Activated CD8-positive, alpha-beta memory T cell treated with anti-CD3 and anti-CD28 coated beads for 1 hour (primary cell): ENCODE measurements around the gene LGR4.
"Not testable (repeated sequence)": the region's sequence is repeated elsewhere in the genome, so short reads cannot be mapped to it uniquely, and the experiment has no call there.

Experiments
- DNase-seq, 2 donors: peaks; one replicate each; pipeline ENCODE4 v3.0.0-alpha.2; 2020; ENCODE audit warnings: low read depth in 1 of 2; ENCODE audit errors: extremely low read depth in 1 of 2

Gene LGR4

DNA sequence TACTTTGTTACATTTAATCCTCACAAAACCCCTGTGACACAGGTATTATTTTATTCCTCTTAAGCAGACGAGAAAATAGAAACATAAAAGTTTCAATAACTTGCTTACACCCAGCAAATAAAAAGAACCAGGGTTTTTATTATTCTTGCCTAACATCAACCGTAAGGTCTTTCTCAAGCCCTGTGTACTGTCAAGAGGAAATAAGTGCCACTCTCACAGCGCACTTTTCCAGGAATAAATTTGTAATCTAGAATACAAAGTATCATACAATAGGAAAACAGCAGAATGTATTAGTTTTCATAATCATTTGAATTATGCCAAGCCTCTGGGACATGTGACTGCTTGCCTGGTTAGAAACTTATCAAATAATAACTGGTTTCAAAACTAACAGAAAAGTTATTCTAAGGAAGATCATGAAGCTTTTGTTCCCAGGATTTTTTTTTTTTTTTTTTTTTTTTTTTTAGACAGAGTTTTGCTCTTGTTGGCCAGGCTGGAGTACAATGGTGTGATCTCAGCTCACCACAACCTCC lies 117.0 kb downstream of the LGR4 start:
- no peak for DNase-seq

DNA sequence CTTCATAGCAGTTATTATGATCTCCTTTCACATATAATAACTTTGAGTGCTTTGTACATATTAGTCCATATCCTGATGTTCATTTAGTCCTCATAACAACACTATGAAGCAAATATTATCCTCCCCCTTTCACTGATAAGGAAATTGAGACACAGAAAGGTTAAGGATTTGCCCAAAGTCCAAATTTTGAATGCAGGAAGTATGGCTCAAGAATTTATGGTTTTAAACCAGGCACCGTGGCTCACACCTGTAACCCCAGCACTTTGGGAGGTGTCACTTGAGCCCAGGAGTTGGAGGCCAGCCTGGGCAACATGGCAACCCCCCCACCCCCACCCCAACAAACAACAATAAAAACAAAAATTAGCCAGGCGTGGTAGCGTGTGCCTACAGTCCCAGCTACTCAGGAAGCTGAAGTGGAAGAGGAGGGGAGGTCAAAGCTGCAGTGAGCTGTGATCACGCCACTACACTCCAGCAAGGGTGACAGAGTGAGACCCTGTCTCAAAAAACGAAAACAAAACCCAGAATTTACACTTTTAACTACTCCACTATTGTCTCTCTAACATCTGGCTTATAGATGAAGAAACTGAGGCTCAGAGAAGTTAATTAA lies 118.1 kb downstream of the LGR4 start:
- DNase-seq, result no peak

DNA sequence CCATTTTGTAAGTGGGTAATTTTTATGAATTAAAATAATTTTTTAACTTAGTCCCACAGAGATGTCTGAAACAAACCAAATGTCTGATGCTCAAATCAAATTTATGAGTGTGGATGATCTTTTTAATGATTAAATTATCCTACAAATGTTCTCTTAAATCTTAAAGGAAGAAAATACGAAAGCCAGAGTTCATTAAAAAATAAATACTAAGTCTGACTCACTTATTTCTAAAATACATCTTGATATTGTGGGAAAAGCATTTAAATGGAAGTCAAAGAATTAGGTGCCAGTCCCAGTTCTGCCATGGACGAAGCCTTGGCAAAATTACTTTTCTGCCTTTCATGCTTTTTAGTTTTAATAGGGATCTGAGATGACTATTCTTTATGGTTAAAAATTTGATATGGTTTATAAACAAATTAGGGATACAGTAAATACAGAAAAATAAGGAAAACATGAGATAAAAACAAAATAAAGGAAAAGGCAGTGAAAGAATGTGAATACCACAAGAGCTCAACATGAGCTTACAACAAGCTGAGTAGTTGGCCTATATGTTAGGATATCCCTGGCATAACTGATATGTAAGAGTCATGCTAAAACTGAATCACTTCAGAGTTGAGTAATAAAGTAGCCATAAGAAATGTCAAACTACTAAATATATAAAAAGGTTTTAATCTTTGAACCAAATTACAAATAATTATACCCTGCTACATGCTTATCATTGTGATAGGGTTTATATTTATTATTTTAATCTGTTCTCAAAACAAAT lies 118.8 kb downstream of the LGR4 start:
- DNase-seq, result no peak

DNA sequence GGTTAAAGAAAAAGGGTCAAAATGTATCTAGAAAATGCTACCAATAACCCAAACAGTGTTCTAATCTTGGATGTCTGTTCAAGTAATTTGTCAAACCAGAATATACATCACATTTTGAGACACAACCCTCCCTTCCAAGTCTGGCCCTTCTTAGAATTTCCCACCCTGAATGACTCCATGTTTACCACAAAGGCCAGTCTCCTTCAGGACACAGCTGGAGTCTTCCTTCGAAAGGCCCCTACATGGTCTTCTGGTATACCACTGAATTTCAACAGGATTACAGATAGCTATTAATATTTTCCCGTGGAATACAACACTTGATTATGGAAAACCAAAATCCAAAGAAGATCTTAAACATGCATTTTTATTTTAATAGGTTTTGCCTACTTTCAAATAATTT lies 119.8 kb downstream of the LGR4 start:
- no peak for DNase-seq

DNA sequence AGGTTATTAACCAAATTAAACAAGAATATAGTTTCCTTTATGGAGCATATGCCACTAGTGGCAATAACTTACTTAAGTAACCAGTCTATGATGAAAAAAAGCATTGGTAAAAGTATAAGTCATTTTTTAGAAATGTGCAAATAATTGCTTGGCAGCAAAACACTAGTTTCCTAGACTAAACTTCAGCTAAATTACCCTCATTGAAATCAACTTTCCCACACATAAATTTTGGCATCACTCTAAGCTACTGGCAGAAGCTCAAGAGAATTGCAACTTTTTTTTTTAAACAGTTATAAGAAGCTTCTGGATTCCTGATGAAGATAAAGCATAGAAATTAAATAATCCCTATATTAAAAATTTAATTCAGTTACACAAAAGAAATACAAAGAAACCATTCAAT lies 122.1 kb downstream of the LGR4 start:
- no peak for DNase-seq

DNA sequence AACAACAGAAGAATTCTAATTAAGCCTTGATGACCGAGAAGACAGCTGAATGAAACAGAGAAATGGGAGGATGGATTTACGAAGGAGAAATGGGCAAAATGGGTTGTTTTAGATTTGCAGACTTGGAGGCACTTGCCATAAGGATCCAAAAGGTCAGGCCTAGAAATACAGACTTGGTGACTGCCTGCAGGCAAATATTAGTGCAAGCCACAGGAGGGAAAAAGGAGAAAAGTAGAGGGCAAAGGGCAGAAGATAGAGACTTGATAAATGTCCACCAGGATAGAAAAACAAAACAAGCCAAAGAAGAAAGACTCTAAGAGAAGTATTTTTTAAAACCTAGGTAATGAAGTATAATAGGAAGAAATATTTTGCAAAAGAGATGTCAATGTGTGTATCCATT lies 122.7 kb downstream of the LGR4 start:
- DNase-seq, result no peak

DNA sequence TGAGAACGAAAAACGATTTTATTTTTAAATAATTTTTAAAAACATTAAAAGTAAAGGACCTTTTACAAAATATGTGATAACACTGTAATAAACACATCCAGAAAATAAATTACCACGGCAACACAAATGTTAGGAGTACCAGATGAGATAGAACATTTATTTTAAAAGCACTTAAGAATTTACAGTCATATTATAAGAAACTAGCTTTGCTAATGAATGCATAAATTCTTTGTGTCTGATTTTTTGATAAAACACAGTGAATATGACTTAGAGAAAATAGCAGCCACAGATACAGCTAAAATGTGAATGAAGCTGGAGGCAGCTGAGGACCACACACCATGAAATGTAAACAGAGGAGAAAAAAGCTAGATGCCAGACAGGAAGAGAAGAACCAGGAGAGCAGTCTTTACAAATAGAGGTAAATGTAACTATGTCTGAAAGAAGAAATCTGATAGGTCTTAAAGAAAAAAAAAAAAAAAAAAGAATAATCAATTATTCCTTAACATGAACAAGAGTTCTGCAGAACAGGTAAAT lies 124.2 kb downstream of the LGR4 start:
- DNase-seq, result no peak

DNA sequence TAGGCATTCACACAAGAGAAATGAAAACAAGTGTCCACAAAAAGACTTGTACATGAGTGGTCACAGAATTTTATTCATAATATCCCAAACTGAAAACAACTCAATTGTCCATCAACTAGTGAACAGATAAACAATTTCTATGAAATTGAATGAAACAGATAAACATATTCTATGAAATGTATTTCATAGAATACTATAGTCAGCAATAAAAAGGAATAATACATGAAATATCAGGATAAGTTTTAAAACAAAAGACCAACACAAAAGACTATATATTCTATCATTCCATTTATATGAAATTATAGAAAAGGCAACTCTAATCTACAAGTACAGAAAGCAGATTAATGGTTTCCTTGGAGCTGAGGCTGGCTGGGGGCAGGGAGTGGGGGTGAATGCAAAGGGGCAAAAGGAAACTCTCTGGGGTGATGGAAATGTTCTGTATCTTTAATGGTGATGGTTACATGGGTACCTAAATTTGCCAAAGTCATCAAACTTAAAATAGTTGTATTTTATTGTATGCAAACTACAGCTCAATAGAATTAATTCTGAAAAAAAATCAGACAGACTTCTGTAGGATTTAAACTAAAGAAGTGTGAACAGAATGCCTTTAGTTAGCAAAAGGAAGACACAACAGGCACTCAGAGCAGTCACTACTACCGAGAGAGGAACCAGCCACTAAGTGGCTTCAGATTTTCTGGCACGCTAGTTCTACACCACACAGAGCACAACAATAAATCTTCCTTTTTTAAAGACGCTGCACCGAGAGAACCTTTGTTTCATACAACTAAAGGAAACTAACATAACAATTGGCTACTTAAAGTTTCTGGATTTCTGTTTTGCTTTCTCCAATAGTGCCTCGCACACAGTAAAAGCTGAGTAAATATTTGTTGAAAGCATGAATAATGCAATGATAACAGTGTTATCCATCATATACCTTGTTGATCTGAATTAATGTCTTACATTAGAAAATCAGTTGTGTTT lies 124.9 kb downstream of the LGR4 start:
- no peak for DNase-seq

DNA sequence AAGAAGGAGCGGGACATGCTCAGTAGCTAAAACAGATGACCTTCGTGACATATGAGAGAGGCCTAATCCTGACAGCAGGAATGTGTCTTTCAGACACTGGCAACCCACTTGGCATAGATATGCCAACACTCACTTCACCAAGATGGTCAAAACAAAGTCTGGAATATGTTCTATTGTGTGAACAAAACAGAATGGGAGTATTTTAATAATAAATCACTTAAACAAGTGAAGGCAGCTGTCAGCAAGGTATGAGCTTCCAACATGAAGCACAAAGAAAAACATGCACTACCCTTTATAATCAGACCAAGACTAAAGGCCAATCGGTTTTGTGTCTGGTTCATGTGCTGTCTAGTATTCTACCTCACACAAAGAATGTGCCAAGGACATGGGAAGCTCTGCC lies 132.6 kb downstream of the LGR4 start:
- DNase-seq, result no peak

DNA sequence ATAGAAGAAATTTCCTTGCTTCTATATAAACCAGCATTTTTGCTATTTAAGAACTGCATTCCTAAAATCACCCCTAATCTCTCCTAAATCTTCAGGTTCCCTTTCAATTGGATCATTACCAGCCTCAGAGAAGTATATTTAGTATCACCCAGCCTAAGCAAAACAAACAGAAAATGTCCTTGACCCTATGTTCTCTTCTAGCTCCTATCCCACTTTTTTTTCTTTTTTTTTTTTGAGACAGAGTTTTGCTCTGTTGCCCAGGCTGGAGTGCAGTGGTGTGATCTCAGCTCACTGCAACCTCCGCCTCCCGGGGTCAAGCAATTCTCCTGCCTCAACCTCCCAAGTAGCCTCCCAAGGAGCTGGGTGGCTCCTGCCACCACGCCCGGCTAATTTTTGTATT lies 137.8 kb downstream of the LGR4 start:
- DNase-seq, result not testable (repeated sequence)

DNA sequence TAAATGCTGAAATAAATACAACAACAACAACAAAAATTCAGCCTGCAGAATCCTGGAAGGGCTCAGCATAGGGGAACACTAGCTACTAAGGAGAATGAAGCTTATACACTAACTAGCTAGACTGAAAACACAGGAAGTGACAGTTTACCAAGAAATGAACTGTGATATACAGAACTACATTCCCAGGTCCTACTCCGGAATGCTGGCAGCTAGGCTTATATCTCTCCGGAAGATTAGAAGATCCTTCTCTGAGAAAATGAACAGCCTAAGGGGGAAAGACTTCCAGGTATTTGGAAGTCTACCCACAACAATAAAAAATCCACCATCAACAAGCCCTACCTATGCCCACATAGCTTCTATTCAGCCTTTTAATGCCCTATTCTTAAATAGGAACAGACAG lies 140.6 kb downstream of the LGR4 start:
- DNase-seq, result no peak

DNA sequence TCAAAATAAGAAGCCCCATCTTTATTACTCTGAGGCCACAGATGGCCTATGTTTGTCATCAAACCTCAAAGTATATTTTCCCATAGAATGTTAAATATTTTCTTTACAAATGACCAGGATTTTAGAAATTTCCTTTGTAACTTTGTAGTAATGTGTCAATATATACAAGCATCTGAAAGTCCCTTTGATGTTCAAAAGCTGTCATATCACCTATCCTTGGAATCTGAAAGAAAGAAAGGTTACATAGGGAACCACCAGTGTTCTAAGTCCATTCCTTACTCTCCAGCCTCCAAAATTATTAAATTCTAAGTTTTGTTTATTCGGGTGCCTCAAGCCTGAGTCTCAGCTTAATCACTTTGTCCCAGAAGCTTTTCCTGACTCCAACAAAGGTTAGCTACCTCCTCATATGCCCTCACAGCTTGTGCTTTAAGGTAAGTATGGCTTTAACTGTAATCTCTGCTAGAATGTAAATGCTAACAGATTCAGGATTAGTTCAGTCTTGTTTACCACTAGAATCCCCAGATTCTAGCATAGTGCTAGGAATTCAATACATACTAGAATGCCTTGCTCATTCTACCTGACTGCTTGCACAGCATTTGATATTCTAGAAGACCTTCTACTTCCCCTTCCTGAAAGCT lies 141.8 kb downstream of the LGR4 start:
- no peak for DNase-seq

DNA sequence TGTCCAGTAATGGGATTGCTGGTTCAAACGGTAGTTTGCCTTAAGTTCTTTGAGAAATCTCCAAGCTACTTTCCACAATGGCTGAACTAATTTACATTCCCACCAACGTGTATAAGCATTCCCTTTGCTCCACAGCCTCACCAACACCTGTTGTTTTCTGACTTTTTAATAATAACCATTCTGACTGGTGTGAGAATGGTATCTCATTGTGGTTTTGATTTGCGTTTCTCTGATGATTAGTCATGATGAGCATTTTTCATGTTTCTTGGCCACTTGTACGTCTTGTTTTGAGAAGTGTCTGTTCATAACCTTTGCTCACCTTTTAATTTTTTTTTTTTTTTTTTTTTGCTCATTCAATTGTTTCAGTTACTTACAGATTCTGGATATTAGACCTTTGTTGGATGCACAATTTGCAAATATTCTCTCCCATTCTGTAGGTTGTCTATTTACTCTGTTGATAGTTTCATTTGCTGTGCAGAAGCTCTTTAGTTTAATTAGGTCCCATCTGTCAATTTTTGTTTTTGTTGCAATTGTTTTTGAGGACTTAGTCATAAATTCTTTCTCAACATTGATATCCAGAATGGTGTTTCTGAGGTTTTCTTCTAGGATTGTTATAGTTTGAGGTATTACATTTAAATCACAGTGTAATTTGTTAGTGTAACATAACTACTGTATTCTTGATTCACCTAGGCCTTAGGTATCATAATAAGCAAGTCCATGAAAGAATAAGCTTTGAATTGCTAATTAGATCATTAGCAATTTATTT lies 142.5 kb downstream of the LGR4 start:
- no peak for DNase-seq

DNA sequence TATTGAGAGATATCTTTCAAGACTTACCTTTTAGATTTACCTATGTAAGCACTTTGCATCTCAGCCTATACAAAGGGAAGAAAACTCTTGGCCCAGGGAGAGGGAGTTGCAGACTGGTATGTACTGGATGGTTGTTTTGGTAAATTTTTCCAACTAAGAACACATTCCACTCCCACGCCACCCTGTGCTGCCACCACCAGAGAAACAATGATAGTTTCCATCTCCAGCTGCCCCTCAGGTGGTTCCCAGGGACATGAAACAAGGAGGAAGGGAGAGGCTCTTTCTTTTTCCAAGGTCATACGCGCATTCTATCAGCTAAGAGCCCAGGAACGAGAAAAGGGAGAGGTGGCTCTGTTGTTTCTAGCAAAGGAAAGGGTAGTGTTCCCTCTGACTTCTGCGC lies 144.0 kb downstream of the LGR4 start:
- no peak for DNase-seq

DNA sequence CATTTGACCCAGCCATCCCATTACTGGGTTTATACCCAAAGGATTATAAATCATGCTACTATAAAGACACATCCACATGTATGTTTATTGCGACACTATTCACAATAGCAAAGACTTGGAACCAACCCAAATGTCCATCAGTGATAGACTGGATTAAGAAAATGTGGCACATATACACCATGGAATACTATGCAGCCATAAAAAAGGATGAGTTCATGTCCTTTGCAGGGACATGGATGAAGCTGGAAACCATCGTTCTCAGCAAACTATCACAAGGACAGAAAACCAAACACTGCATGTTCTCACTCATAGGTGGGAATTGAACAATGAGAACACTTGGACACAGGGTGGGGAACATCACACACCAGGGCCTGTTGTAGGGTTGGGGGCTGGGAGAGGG lies 145.5 kb downstream of the LGR4 start:
- DNase-seq, result not testable (repeated sequence)

DNA sequence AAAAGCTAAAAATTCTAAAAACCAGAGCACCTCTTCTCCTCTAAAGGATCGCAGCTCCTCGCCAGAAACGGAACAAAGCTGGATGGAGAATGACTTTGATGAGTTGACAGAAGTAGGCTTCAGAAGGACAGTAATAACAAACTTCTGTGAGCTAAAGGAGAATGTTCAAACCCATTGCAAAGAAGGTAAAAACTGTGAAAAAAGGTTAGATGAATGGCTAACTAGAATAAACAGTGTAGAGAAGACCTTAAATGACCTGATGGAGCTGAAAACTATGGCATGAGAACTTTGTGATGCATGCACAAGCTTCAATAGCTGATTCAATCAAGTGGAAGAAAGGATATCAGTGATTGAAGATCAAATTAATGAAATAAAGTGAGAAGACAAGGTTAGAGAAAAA lies 150.4 kb downstream of the LGR4 start:
- DNase-seq, result not testable (repeated sequence)

DNA sequence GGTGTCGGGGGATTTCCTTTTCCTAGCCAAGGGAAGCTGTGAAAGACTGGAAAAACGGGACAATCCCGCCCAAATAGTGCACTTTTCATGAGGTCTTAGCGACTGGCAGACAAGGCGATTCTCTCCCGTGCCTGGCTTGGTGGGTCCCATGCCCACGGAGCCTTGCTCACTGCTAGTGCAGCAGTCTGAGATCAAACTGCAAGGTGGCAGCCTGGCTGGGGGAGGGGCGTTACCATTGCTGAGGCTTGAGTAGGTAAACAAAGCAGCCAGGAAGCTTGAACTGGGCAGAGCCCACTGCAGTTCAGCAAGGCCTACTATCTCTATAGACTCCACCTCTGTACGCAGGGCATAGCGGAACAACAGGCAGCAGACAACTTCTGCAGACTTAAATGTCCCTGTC lies 151.2 kb downstream of the LGR4 start:
- DNase-seq, result not testable (repeated sequence)

DNA sequence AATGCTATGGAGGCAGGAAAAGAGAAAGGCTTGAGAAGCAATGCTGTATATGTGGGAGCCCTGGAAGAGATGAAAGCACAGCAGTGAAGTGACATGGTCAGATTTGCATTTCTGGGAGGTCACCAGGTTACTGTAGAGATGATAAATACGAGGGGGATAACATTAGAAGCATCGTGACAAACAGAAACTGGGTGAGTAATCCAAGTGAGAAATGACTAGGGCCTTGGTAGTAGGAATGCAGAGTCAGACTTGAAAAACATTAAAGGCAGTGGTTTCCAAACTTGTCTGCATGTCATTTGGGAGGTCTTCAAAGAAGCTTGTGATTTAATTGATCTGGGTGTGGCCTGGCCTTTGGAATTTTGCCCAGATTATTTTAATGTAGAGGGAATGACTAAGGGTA lies 153.5 kb downstream of the LGR4 start:
- no peak for DNase-seq

DNA sequence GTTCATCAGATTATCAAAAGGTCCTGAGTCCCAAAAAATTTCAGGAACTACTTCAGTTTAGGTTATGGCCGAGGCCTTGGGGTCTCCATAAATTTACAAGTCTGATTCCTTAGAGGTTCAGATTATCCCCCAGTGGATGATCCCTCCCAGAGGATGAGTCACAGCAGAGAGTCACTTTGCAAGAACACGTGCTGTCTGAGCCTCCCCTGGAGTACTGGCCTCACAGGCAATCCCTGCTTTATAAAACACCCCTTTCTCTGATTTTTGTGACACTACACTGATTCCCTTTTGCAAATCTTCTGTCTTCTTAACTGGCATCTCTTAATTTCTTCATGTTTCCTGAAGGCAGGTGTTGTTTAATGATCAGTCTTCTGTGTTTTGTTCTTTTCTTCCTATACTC lies 154.8 kb downstream of the LGR4 start:
- DNase-seq, result no peak
